GM18508 (cell line): ENCODE results near the gene SLC7A7.
"Not testable (repeated sequence)": the region's sequence is repeated elsewhere in the genome, so short reads cannot be mapped to it uniquely, and the experiment has no call there.

Source experiments
- ATAC-seq: cut with Tn5 transposase; IDR thresholded peaks from one replicate; pipeline ENCODE4 v1.9.1; 2021; ENCODE audit warnings: moderate number of reproducible peaks; ENCODE audit not compliant: insufficient read depth, unreplicated experiment

Gene SLC7A7

DNA sequence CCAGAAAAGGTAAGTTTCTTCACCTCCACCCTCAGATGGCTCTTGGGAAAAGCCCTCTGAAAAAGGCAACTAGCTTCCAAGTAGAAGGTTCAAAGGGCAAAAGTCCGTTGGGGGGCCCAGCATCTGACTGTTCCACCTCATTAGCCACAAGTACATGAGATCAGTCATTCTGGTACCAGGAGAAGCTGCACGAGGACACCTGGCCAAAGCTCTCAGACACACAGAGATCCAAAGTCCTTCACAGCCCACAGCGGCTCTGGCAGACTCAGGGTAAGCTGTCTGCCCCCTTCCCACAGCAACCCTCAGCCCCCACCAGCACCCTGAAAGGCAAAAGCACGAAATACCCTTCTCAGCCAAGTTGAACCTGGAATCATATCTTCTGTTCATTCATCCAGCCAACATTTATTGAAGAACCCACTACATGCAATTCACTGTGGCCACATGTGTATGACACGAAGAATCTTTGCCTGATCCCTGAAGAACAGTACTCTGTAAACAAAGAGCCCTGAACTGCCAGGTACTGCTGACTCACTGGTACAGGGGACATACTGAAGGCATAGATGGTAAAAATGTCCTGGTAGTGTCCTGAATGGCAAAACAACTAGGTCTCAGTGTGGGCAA is 19.0 kb downstream of the SLC7A7 start:
- ATAC-seq = no peak

DNA sequence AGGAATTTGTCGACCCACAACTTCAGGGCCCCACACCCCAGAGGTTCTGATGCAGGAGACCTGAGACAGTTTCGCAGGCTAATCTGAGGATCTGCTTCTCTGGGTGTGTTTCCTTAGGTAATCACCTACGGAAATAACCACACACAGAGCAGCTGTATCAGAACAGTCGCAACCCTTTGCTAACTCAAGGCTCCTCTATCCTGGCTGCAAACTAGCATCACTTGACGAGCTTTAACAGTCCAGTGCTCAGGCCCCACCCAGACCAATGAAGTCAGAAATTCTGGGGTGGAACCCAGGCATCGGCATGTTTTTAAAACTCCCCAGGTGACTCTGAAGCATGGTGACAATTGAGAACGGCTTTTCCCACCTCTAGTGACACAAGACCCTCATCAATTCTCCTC is 20.7 kb downstream of the SLC7A7 start:
- no peak for ATAC-seq

DNA sequence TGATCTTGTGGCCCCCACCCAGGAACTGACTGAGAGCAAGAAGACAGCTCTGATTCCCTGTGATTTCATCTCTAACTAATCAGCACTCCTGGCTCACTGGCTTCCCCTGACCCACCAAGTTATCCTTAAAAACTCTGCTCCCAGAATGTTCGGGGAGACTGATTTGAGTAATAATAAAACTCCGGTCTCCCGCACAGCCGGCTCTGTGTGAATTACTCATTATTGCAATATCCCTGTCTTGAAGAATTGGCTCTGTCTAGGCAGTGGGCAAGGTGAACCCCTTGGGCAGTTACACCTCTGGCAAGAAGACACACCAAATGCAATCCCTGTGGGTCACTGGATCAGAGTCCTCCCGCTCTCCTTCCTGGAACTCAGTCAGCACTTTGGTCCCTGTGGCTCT is 21.3 kb downstream of the SLC7A7 start:
- no peak for ATAC-seq

DNA sequence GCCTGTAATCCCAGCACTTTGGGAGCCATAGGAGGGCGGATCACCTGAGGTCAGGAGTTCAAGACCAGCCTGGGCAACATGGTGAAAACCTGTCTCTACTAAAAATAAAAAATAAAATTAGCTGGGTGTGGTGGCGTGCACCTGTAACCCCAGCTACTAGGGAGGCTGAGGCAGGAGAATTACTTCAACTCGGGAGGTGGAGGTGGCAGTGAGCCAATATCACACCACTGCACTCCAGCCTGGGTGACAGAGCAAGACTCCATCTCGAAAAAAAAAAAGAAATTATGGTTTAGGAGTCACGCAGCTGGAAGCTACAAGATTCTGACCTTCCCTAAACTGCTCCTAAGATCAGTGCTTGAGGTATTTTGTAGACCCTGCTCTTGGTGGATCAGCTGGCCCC is 21.7 kb downstream of the SLC7A7 start:
- ATAC-seq = not testable (repeated sequence)

DNA sequence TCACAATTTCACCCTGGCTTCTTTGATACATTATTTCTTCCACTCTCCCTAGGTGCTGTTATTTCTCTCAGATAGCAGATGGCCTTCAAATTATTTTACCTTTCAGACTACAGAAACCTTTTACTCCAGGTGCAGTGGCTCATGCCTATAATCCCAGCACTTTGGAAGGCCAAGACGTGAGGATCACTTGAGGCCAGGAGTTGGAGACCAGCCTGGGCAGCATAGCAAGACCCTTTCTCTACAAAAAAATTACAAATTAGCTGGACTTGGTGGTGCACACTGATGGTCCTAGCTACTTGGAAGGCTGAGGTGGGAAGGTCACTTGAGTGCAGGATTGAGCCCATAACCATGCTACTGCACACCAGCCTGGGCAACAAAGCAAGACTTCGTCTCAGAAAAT is 23.1 kb downstream of the SLC7A7 start:
- ATAC-seq = no peak

DNA sequence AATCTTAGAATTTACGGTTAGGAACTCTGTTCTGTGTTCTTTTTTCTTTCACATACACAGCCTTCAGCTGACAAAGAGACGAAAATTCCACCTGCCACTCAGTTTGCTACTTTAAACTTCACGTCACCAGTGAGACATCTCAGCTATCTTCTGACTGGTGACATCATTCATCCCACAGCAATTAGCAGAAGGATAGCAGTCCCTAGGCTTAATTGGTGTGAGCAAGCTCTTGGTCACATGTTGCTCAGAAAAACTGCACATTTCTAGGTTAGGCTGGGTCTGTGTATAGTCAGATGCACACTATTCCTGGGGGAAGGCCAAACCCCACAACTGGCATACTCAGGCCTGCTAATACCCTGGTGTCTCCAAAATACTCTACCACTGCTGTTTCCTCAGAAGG is 23.9 kb downstream of the SLC7A7 start:
- ATAC-seq = no peak

DNA sequence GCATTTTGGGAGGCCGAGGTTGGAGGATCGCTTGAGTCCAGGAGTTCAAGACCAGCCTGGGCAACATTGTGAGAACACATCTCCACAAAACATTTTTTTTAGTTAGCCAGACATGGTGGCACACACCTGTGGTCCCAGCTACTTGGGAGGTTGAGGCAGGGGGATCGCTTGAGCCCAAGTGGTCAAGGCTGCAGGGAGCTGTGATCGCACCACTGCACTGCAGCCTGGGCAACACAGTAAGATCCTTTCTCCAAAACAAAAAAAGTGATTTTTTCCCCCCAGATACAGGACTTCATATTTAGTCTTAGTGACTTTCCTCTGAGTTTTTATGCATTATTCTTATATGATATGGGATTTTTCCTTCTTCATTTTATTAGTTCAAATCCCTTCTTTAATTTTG is 28.6 kb downstream of the SLC7A7 start:
- no peak for ATAC-seq

DNA sequence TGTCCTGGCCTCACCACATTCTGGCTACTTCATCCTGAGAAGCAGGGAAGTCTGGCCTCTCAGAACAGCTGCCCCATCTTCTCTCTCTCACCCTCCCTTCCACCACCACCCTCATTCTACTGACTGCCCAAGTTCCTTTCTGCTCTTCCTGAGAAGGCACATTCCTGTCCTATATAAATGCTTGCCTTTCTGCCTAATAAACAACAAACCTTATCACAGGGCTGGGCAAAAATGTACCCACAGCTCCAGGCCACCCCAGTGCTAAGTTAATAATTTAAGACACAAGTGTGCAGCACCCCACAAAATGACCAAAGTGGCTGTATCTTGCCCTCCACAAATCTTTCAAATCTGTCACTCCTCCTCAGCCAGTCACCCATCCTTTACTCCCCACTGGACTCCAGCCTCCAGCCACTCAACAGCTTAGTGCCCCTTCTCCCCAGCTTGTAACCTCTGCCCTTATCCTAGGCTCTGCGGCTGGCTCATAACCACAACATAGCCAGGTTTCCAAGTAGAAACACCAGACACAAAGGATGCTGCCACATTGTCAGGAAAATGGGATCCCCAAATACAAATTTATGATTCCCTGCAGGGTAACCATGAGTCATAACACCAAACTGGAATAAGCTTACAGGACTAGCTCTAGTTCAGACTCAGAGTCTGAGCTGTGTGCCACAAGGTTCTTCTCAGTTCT is 33.8 kb downstream of the SLC7A7 start:
- no peak for ATAC-seq

DNA sequence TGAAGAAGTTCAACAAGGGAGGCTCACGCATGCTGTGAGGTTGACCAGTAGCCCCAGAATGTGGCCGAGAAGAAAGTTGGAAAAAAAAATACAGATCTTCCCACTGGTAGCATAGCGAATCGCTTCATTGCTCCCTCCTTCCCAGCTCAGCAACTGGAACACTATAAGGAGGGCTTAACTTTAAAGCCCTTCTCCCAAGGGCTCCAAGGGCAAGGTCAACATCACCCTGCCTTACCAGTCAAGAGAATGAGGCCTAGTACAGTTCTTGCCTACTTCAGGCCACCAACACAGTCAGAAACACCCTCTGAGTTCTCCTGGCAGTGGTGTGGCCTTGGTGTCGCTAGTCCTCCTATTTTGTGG is 34.3 kb downstream of the SLC7A7 start:
- no peak for ATAC-seq

DNA sequence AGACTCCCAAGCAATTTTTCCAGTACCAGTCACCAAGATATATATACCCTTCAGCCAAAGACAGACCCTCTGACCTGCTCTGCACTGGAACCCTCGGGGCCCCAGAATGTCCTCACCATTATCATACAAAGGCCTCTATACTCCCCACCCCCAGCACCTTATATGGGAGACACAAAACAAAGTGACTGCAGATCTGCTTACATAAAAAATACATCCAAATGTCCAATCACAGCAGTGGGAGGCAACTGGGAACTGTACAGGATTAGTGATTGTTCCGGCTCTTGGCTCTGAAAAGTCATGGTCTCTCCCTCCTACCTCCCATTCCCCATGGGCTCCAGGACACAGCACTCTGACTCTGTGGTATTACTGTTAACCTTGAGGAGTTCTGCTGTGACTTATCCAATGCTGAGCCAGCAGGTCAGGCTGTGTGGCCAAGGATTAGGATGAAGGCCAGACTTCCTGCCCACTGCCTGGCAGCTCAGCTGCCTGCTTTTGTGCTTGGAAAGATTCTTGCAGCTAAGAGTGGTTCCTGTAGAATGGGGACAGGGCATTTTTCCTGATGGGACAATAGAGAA is 35.0 kb downstream of the SLC7A7 start:
- ATAC-seq = no peak

DNA sequence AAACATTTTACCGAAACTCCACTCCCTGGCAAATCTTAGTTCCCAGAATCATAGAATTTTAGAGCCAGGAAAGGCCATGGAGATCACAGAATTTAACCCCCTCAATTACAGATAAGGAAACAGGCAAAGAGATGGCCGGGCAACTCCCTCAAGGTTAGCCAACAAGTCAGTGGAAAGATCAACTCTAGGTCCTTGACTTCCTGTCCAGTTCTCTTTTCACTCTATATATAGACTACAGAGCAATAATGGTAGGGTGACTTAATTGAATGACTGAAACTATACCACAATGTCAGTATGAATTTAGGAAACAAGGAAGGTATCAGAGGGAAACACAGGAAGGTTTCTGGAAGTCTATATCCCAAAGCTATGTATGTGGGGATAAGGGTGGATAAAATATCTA is 37.2 kb downstream of the SLC7A7 start:
- no peak for ATAC-seq

DNA sequence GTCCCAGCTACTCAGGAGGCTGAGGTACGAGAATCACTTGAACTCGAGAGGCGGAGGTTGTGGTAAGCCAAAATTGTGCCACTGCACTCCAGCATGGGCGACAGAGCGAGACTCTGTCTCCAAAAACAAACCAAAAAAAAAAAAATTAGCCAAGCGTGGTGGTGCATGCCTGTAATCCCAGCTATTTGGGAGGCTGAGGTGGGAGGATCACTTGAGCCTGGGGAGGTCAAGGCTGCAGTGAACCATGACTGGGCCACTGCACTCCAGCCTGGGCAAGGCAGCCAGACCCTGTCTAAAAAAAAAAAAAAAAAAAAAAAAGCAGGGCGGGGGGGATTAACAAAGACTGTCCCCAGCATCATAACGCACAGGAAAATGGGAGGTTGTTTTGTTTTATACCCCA is 38.4 kb downstream of the SLC7A7 start:
- not testable (repeated sequence) for ATAC-seq

DNA sequence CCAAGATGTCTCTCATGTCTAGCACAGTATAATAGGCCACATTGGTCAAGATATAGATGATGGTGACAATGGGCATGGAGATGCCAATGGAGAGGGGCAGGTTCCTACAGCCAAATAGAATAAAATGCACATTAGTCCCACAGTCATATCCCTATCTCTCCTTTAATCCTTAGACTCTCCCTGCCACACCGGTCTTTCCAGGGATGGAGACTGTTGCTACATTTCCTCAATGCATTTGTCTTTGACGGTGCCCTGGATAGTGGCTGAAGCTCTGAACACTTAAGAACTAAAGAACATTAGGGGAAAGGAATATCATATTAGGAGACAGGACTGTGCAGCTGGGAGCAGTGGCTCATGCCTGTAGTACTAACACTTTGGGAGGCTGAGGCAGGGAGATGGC is 39.0 kb downstream of the SLC7A7 start:
- ATAC-seq = no peak

DNA sequence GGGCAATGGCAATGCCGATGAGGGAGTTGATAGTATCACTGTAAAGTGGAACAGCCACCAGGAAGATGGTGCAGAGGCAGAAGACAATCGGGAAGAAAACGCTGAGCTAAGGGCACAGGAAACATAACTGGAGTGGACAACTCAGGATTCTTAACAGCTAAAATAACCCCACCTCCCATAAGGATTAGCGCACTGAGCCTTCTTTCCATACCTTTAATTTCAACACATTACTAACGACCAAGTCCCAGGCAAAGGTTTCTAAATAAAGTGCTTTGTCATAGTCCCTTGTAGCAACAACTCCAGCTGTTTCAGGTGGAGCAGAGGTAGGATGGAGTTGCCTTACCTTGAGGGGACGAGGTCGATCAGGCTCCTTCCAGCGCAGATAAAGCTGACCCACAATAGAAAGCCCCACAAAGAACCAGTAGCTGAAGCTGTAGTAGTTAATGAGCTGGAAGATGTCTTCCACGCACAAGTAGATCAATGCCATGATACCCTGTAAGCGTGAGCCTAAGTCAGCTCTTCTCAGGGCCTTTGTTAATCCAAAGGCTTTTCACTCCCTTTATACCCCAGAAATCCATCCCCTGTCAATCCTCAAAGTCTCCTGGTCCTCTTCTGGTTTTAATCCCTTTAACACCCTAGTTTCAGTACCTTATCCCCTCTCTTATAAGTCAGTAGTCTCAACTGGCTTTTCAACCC is 41.1 kb downstream of the SLC7A7 start:
- ATAC-seq = no peak

DNA sequence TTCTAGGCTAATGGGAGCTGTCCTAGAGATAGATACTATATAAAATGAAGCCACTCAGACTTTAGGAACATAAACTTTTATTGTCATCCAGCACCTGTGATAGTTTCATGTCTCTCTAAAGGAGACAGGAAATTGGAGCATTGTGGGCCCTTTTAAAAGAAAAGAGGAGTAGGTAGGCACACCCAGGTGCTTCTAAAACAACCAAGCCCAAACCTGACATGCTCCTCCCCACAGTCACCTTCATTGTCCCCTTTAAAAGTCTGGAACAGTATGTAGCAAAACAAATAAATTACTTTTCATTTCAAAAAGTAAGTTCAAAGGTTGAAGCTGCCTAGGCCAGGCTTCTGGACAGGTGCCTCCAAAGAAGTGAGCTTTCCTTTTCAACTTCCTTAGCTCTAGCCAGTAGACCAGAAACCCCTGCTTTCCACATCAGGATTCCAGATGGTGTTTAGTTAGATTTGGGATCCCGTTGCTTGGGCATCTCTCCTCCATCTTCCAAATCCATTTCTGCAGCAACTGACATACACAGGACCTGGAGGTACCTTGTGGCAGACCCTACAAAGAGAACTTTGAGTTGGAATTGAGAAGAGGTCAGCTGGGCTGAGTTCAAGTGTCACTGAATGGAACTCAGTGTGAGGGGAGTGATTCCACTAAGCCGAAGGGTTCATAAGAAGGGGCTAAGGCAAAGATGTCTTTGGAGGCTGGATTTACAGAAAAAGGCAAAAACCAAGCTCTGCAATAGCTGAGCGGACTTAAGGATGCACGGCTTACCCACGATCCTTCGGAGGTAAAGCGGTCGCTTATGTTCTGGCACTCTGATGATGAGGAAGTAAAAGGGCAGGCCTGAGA is 41.8 kb downstream of the SLC7A7 start:
- ATAC-seq = no peak

DNA sequence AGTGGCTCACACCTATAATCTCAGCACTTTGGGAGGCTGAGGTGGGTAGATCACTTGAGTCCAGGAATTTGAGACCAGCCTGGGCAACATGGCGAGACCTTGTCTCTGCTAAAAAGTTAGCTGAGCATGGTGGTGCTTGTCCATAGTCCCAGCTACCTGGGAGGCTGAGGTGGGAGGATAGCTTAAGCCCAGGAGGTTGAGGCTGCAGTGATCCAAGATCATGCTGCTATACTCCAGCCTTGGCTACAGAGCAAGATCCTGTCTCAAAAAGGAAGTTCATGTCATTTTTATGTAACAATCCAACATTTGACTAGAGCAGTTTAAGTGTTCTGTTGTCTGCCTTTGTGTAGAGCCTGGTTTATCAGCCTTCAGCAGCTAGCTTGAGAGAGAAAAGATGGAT is 42.5 kb downstream of the SLC7A7 start:
- no peak for ATAC-seq

DNA sequence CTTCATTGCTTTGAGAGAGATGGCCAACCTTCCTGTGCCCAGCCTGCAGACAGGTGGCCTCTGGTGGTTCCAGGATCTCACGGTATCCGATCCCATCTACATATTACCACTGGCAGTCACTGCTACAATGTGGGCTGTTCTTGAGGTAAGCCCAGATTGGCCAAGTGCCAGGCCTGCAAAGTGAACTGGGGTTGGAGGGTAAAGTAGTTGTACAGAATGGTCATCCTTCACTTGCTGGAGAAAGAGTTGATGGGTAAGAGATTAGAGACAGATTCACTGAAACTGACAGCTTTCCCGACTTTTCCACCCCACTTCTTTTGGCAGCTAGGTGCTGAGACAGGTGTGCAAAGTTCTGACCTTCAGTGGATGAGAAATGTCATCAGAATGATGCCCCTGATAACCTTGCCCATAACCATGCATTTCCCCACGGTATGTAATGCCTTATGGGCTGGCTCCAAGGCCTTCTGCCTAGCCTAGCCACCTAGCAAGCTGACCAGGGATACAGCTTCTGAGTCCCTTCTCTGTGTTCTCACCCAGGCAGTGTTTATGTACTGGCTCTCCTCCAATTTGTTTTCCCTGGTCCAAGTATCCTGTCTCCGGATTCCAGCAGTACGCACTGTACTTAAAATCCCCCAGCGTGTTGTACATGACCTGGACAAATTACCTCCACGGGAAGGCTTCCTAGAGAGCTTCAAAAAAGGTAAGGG is 44.6 kb downstream of the SLC7A7 start:
- no peak for ATAC-seq

DNA sequence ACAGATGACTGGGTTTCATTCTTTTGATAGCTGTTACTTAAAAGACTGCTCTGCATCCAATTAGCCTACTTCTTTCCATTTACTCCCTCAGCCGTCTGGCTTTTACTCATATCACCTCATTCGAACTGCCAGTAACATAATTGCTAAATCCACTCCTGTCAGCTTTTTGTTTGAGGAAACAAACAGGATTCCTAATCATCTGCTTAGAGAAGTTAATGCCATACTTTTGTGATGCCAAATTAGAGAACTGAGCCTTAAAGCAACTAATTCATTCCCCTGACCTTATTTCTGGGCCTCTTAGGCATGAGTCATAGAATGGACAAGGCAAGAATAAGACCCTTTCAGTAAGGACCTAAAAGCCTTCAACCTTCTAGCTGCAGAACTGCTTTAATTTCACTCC is 45.9 kb downstream of the SLC7A7 start:
- ATAC-seq = no peak

DNA sequence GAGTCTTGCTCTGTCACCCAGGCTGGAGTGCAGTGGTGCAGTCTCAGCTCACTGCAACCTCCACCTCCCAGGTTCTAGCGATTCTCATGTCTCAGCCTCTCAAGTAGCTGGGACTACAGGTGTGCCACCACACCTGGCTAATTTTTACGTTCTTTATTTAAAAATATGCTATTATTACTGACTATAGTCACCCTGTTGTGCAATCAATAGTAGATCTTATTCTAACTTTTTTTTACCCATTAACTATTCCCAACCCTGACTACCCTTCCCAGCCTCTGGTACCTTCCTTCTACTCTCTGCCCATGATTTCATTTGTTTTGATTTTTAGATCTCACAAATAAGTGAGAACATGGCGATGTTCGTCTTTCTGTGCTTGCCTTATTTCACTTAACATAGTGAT is 46.3 kb downstream of the SLC7A7 start:
- ATAC-seq = no peak

DNA sequence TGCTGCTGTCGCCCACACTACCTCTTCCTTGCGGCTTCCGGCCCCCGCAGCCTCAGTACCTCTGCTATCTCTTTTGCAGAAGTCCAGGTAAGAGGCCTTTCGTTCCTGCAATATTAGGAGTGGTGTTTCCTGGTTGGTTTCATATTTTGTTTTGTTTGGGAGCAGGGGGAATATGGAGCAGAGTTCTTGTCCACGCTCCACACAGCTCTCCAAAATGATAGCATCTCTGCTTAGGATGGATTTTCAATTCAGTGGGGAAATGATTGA is 48.0 kb downstream of the SLC7A7 start:
- ATAC-seq = no peak
